Retina (tissue), 1 donor: ENCODE measurements around the gene VHLL.

Source experiments
- DNase-seq: peaks from one replicate; pipeline ENCODE4 v3.0.0-alpha.2; 2016

The VHLL gene

GRCh38 chr1:156289857-156290256 lies 9.2 kb downstream of the VHLL start:
- no peak for DNase-seq

- DNase-seq, result no peak
Measured at GRCh38 chr1:156286061-156286460, 13.0 kb downstream of the VHLL start.

DNA sequence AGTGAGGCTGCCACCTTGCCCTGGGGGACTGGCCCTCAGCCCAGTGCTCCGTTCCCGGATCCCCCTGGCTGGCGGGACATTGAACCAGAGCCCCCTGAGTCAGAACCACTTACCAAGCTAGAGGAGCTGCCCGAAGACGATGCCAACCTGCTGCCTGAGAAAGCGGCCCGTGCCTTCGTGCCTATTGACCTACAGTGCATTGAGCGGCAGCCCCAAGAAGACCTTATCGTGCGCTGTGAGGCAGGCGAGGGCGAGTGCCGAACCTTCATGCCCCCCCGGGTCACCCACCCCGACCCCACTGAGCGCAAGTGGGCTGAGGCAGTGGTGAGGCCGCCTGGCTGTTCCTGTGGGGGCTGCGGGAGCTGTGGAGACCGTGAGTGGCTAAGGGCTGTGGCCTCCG lies 13.7 kb downstream of the VHLL start:
- DNase-seq, result no peak

- DNase-seq, result no peak
Measured at GRCh38 chr1:156284757-156285156, 14.3 kb downstream of the VHLL start.

- no peak for DNase-seq
Measured at GRCh38 chr1:156284112-156284511, 15.0 kb downstream of the VHLL start, which contains the start of gene TMEM79. TMEM79 (plus strand) TSS chr1:156284325; CDS start chr1:156285227, 902 bp downstream.

- DNase-seq, result no peak
Measured at GRCh38 chr1:156283521-156283920, 15.6 kb downstream of the VHLL start.

DNA sequence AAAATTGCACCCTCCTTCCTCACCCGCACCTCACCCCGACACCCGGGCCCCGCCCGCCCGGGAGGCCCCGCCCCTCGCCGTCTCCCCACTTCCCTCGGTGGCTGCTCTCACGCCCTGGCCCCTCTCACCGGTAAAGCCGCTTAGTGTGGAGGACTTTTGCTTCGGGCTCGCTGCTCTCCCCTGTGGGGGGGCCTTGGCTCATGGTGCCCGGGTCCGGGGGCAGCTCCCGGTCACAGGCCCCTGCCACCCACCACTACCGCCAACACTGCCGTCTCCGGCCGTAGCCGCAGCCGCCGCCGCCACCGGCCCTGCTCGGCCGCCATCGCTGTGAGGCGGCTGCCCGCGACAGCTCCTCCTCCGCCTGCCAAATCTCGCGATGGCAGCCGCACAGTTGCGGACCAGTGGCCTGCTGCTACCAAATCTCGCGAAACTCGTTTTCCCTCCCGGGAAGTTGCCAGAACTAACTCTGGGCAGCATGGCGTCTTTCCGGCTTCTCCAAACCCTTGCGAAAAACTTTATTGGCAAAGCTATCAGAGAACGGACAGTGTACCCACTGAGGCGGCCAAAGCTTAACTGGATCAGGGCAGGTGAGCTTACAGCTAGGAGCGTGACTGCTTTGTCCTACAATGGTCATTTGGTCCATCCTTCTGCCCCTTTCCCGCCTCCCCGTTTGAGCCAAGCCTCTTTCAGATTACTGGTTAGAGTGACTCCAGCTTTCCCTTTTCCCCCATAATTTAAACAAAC lies 16.5 kb downstream of the VHLL start, which contains the start of gene SMG5:
TSS of gene SMG5 (minus strand) at position 347 of the 744 bp plus-strand sequence. CDS start at position 202, 145 bp downstream.
- peak; percentile 94 for DNase-seq

GRCh38 chr1:156281693-156282478 lies 17.2 kb downstream of the VHLL start:
- no peak for DNase-seq

DNA sequence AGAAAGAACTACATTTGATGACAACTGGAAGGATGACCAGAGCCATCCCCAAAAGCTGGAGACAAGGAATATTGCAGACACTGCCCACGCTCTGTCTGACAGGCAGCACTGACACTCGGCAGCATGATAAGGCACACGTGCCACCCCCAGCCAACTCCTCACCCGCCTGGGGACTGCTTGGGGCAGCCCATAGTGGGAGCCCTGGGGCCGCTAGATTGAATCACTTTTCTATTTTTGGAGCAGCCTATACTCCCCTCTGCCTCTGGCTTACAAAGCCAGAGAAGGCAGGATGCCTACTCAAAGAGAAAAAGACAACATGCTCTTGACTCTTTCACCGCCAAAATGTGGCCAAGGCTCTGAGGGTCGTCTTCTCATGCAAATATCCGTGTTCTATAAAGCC lies 17.8 kb downstream of the VHLL start:
- no peak for DNase-seq

GRCh38 chr1:156279837-156280236 lies 19.3 kb downstream of the VHLL start:
- DNase-seq, result no peak

DNA sequence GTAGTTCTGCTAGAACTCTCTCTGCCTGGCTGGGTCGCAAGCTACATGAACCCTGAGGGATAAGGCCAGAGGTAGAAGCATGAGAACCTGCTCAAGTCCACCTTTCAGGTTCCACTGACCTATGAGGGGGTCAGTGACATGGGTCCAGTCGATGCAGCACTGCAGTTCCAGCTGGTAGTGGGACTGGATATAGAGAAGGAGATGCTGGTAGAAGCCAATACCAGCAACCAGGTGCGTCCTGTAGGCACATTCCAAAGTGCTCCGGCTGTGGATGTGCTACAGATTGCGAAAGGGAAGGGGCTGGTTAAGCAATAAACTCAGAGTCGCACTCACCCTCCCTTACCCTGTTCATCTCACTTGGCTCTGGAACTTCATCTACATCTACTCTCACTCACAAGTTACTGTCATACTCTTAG lies 22.1 kb downstream of the VHLL start:
- no peak for DNase-seq

DNA sequence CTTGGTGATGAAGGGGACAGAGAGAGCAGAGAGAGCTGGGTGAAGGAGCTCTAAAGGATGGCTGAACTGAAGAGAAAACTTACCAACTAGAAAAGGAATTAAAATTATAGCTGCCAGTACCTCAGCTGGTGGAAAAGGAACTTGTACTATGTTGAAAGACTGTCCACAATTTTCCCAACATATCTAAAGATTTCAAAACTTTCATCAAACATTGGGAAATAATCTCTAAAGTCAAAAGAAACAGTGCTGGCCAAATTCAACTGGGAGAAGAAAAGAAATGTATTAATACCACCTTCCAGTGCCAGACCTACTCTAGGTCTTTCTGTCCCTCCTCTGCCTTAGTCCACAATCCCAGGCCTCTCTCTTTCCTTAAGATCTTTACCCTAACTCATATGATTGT lies 22.6 kb downstream of the VHLL start:
- no peak for DNase-seq

- DNase-seq, result no peak
Measured at GRCh38 chr1:156270314-156270713, 28.8 kb downstream of the VHLL start.

GRCh38 chr1:156268336-156268735 lies 30.8 kb downstream of the VHLL start:
- no peak for DNase-seq

DNA sequence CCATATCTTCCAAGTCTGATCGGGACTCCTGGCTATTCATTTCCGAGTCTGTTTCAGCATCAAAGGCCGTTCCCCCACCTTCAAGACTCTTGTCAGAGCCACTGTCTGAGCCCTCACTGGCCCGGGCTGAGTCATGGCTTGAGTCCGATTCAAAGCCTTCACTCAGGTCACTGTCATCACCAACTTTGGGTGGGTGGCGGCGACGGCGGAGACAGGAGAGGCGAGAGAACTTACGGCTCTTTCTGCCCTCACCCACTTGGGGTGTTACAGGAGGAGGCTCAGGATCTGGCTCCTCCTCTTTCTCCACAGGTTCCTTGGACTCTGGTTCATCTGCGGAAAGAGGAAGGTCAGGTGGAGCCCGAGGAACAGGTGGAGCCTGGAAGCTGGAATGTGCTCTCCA lies 33.1 kb downstream of the VHLL start:
- no peak for DNase-seq

GRCh38 chr1:156263288-156263655 lies 35.8 kb downstream of the VHLL start:
- DNase-seq, result no peak

DNA sequence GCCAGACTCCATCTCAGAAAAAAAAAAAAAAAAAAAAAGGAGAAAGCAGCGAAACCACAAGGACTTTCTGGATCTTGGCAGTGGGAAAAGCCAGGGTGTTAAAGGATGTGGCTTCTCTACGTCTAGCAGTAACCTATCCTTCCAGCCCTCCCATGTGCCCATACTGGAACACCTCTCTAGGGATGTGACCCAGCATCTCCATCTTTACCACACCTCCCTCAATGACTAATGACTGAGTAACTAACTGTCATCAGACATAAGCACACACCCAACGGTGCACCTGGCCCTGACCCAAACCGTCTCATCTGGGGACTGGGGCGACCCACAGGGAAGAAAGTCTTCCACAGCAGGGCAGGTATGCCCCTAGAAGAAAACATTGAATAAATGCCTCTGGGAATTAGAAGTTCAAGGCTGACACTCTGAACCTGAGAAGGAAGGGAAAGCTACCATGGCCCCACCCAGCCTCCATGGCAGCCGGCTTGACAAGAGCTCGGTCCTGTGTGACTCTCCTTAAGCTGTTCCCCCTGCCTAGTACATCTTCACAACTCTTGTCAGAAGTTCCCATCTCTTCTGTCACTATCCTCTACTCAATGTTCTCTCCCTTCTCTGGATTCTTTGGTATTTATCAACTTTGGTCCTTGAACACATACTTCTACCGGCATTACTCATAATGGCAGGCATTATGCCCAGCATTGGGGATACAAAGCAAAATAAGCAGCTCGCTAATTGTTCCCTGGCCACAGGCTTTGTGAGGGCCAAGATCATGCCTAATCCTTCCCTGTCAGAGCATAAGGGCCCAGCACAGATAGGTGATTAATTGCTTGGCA lies 36.4 kb downstream of the VHLL start:
- DNase-seq, result no peak

- no peak for DNase-seq
Measured at GRCh38 chr1:156260896-156261295, 38.2 kb downstream of the VHLL start.

DNA sequence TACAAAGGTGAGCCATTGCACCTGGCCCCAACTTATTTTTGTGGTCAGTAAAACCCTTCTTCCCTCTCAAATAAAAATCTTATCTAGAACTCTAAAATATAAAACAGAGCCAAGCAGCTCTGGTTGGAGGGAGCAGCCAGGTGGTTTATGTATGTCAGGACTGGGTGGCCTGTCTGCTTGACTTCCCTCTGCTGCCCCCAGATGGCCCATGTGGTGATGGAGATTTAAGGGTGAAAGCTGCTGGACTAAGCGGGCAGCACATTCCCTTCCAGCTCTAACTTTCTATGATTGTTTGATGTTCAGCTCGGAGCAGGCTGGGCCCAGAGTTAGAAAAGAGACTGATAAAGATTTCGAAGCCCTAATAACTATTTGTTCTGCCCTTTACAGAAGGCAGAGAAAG lies 39.3 kb downstream of the VHLL start:
- DNase-seq, result no peak

DNA sequence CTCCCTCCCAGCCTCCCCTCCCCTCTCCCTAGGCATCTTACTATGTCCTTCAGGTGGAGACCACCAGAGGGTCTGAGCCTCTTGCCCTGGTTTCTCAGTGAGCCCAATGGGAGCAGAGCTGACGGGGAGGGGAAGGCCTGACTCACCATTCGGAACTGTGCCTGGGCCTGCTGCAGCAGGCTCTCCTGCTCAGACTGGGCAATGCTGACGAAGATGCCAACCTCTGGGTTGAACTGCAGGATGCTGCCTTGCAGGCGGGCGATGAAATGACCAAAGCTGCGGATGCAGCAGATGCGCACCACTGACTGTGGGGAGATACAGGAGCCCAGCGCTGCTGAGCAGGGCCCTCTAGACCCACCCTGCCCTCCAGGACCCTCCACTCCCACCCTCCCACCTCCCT lies 40.2 kb downstream of the VHLL start:
- DNase-seq, result no peak

DNA sequence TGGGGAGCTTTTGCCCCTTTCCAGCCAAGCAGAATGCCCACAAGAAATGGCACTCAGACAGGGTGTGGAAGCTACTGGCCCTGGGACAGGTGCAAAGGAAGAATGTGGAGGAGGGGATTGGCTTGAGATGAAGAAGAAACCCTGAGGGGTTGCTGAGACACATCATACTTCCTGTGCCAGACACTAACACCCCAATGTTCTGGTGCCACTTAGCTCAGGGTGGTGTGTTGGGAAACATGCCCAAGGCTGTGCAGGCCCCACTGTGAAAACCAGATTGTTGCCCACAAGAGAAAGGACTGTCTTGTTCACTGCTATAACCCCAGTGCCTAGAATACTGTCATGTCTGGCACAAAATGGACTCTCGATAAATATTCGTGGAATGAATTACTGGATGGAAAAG lies 41.4 kb downstream of the VHLL start:
- no peak for DNase-seq

DNA sequence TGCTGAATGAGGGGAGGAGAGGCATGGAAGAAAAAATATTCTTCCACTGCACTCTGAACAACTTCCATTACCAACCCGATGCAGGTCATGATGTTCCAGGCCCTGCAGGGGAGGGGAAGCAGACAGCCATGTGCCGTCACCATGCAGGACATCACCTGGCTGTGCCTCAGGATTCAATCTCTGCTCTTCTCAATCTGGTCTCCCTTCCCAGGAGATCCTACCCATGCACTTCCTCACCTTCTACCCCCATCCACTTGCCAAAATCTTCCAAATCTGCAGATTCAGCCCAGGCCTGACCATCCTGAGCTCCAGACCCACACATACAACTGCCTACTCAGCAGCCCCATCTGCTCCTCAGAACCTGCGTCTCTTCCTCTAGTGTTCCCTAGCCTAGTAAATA lies 45.5 kb downstream of the VHLL start:
- DNase-seq, result no peak

- no peak for DNase-seq
Measured at GRCh38 chr1:156251527-156251926, 47.6 kb downstream of the VHLL start.
